OCI-LY3 (cell line): ENCODE results near the gene CAPZB.

Source experiments
- H2AFZ ChIP-seq: fragments of 200-600, 300-600 bp; shearing (Covaris generic); 2 replicates; pipeline ENCODE4 v1.6.0; 2014; ENCODE audit warnings: antibody characterized with exemption, low read depth, low read length
- H3K27ac ChIP-seq: fragments of 200-600, 300-600 bp; sonication (generic); 2 replicates; pipeline ENCODE4 v1.5.1; 2014; ENCODE audit warnings: mild to moderate bottlenecking, low read length, moderate library complexity, mixed read lengths
- H3K27me3 ChIP-seq: fragments of 200-600, 300-600 bp; sonication (generic); 2 replicates; pipeline ENCODE4 v1.6.1; 2014; ENCODE audit warnings: low read depth, low read length, mixed read lengths
- H3K36me3 ChIP-seq: fragments of 200-600, 300-600 bp; sonication (generic); replicated peaks from 2 replicates; pipeline ENCODE3; 2014; ENCODE audit warnings: low read depth, low read length, mixed read lengths
- H3K4me1 ChIP-seq: fragments of 300-600, 200-600 bp; sonication (generic); 2 replicates; pipeline ENCODE4 v1.6.1; 2014; ENCODE audit warnings: low read length, mixed read lengths
- H3K4me2 ChIP-seq: fragments of 200-600, 300-600 bp; sonication (generic); 2 replicates; pipeline ENCODE4 v1.6.1; 2014; ENCODE audit warnings: low read length, mixed read lengths
- H3K4me3 ChIP-seq: fragments of 300-600, 200-600 bp; sonication (generic); 2 replicates; pipeline ENCODE4 v1.5.1; 2014; ENCODE audit warnings: antibody characterized with exemption, mild to moderate bottlenecking, low read length, moderate library complexity
- H3K79me2 ChIP-seq: fragments of 300-600, 200-600 bp; shearing (Covaris generic); 2 replicates; pipeline ENCODE4 v1.6.1; 2014; ENCODE audit warnings: mild to moderate bottlenecking, low read length, mixed read lengths
- H3K9ac ChIP-seq: fragments of 300-600, 200-600 bp; shearing (Covaris generic); 2 replicates; pipeline ENCODE4 v1.6.0; 2014; ENCODE audit warnings: mild to moderate bottlenecking, low read length, moderate library complexity
- H3K9me3 ChIP-seq: fragments of 200-600, 300-600 bp; shearing (Covaris generic); 2 replicates; pipeline ENCODE4 v1.6.1; 2014; ENCODE audit warnings: low read length, mixed read lengths; ENCODE audit not compliant: insufficient read depth
- H4K20me1 ChIP-seq: fragments of 200-600, 300-600 bp; sonication (generic); 2 replicates; pipeline ENCODE4 v1.6.1; 2016; ENCODE audit warnings: low read length, mixed read lengths; ENCODE audit not compliant: insufficient read depth
- CTCF ChIP-seq: fragments of 200-600, 300-600 bp; sonication (generic); IDR thresholded peaks from 2 replicates; pipeline ENCODE4 v1.5.1; 2014; ENCODE audit warnings: antibody characterized with exemption, low read length, low read depth
- EZH2phosphoT487 ChIP-seq: fragments of 200-600 bp; shearing (Covaris generic); IDR thresholded peaks from 2 replicates; pipeline ENCODE4 v1.6.1; 2018; ENCODE audit warnings: antibody characterized with exemption, mixed run types, low read depth

CAPZB gene

DNA sequence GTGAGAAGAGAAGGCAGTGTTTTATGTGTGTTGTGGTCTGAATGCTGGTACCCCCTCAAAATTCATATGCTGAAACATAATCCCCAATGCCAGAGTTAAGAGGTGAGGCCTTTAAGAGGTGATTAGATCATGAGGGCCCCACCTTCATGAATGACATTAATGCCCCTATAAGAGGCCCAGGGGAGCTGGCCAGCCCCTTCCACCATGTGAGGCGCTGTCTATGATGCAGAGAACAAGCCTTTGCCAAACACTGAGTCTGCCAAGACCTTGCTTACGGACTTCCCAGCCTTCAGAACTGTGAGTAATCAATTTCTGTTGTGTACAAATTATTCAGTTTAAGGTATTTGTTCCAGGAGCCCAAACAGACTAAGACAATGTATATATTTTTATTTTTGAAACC, 20.2 kb downstream of the CAPZB start:
- Histone ChIP-seq H4K20me1 (peaks cover 75% of the 10 kb centered on the region), H3K4me3 (no peak overlapping the region), H3K9ac (no peak overlapping the region), H3K4me1 (peaks cover 18% of the 10 kb centered on the region), H3K27ac (no peak overlapping the region), H2AFZ (no peak overlapping the region), H3K9me3 (no peaks in the 10 kb centered on the region), H3K27me3 (no peaks in the 10 kb centered on the region), H3K4me2 (no peak overlapping the region), H3K36me3 (peaks cover 3% of the 10 kb centered on the region), H3K79me2 (peaks cover 71% of the 10 kb centered on the region)
- TF ChIP-seq CTCF = no peak
- no peak for TF ChIP-seq EZH2phosphoT487

DNA sequence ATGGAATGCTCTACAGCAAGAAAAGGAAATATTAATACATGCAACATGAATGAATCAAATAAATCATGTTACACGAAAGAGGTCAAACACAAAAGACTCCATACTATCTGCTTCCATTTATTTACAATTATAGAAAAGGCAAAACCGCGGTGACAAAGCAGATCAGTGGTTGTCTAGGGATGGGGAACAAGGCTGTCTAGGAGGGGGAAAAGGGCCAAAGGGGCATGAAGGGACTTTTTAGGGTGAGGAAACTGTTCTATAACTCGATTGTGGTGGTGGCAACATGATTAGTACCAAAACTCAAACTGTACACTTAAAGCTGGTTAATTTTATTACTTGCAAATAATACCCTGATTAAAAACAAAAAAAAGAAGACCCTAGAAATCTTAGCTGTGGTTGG, 20.6 kb downstream of the CAPZB start:
- no peak for TF ChIP-seq EZH2phosphoT487
- Histone ChIP-seq H3K27ac (no peak overlapping the region), H4K20me1 (peaks cover 75% of the 10 kb centered on the region), H3K9ac (no peak overlapping the region), H3K9me3 (no peaks in the 10 kb centered on the region), H3K79me2 (peaks cover 71% of the 10 kb centered on the region), H3K4me2 (no peak overlapping the region), H3K4me1 (peaks cover 19% of the 10 kb centered on the region), H3K4me3 (no peak overlapping the region), H3K36me3 (peaks cover 3% of the 10 kb centered on the region), H2AFZ (no peak overlapping the region), H3K27me3 (no peaks in the 10 kb centered on the region)

DNA sequence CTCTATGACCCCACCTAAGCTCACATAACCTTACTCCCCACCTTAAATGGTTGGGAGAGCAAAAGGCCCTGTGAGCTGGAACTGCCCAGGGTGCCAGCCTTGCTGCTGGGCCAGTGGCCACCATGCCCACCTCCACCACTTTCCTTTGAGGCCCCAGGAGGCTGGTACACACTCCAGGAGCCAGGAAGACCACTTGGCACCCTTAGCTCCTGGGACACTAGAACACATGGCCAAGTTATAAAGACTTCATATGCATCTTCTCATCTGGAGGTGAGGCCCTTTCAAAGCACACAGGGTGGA, 21.9 kb downstream of the CAPZB start:
- peaks cover 77% of the 10 kb centered on the region for H4K20me1 ChIP-seq
- H3K9me3 ChIP-seq = no peaks in the 10 kb centered on the region
- H3K4me3 ChIP-seq = no peak overlapping the region
- TF ChIP-seq EZH2phosphoT487 = no peak
- H3K4me1 ChIP-seq = peaks cover 15% of the 10 kb centered on the region
- H3K4me2 ChIP-seq = no peak overlapping the region
- H3K79me2 ChIP-seq = peaks cover 72% of the 10 kb centered on the region
- H3K27me3 ChIP-seq = no peaks in the 10 kb centered on the region
- H3K27ac ChIP-seq = no peak overlapping the region
- peaks cover 3% of the 10 kb centered on the region for H3K36me3 ChIP-seq
- no peak overlapping the region for H3K9ac ChIP-seq
- no peak overlapping the region for H2AFZ ChIP-seq

DNA sequence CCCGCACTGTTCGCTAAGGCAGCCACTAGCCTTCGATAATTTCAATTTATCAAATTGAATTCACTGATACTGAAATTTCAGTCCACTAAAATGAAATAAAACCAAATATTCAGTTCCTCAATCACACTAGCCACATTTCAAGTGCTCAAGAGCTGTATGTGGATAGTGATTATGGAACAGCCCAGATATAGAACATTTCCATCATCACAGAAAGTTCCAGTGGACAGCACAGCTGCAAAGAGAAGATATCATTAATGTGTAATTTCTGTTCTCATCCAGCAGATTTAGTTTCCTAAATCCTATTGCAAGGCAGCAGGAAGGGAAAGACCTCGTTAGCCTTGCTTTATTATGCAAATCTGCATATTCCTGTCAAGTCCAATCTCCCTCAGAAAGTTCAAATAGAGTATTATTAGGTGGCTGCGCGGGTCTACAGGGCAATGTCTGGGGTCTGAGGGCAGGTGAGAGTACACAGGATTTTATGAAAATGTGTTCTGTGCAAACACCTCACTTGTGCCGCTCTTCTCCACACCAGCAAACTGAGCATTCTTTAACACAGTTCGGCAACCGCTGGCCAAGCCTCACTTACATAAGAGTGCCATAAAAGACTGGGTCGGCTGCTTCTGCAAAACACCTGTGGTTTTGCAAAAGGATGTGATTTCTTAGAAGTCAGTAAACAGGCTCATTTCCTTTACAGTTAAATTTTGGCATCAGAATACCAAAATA, 22.4 kb downstream of the CAPZB start:
- no peak overlapping the region for H3K9ac ChIP-seq
- peaks cover 72% of the 10 kb centered on the region for H4K20me1 ChIP-seq
- H3K79me2 ChIP-seq = peaks cover 68% of the 10 kb centered on the region
- H3K4me3 ChIP-seq = no peak overlapping the region
- no peaks in the 10 kb centered on the region for H3K9me3 ChIP-seq
- peaks cover 12% of the 10 kb centered on the region for H3K4me1 ChIP-seq
- no peak overlapping the region for H3K27ac ChIP-seq
- H3K27me3 ChIP-seq = no peaks in the 10 kb centered on the region
- peaks cover 3% of the 10 kb centered on the region for H3K36me3 ChIP-seq
- no peak overlapping the region for H2AFZ ChIP-seq
- no peak overlapping the region for H3K4me2 ChIP-seq
- no peak for TF ChIP-seq EZH2phosphoT487
- no peak for TF ChIP-seq CTCF

DNA sequence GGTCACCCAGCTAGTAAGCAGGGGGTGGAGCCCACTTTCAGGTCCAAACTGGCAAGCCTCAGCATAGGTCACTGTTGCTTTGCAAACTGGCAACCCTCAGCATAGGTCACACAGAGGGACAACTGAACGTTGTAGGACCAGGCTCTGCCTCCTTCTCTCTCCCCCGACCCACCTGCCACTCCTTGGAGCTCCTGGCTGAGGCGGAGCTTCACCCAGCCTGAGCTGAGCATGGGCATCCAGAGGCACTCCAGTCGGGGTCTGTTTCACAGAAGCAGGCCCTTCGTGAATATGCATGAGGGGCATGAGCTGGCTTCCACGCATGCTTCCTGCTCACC, 24.2 kb downstream of the CAPZB start:
- H3K36me3 ChIP-seq = peaks cover 3% of the 10 kb centered on the region
- peaks cover 12% of the 10 kb centered on the region for H3K4me1 ChIP-seq
- H3K4me3 ChIP-seq = no peak overlapping the region
- H3K4me2 ChIP-seq = no peak overlapping the region
- H3K27me3 ChIP-seq = no peaks in the 10 kb centered on the region
- TF ChIP-seq CTCF (no peak), EZH2phosphoT487 (no peak)
- H3K9me3 ChIP-seq = no peaks in the 10 kb centered on the region
- H3K79me2 ChIP-seq = peaks cover 72% of the 10 kb centered on the region
- no peak overlapping the region for H2AFZ ChIP-seq
- H3K9ac ChIP-seq = no peak overlapping the region
- no peak overlapping the region for H3K27ac ChIP-seq
- H4K20me1 ChIP-seq = peaks cover 77% of the 10 kb centered on the region
